COLO829 (cell line): ENCODE measurements around the gene TIMM50.
A peak's percentile ranks its signal among the peaks of the same experiment; 100 is the strongest.
"Not testable (repeated sequence)": the region's sequence is repeated elsewhere in the genome, so short reads cannot be mapped to it uniquely, and the experiment has no call there.

Experiments
- DNase-seq: peaks from one replicate; pipeline ENCODE4 v3.0.0; 2012; ENCODE audit warnings: low spot score

The TIMM50 gene

GRCh38 chr19:39469567-39469966, 11.1 kb upstream of the TIMM50 start:
- DNase-seq = no peak

GRCh38 chr19:39470724-39471339, 9.8 kb upstream of the TIMM50 start:
- no peak for DNase-seq

- no peak for DNase-seq
Measured at GRCh38 chr19:39471756-39472536, 8.7 kb upstream of the TIMM50 start.

- DNase-seq = no peak
Measured at GRCh38 chr19:39472746-39473442, 7.7 kb upstream of the TIMM50 start.

- DNase-seq = no peak
Measured at GRCh38 chr19:39473443-39473960, 7.1 kb upstream of the TIMM50 start.

GRCh38 chr19:39474139-39474620, 6.5 kb upstream of the TIMM50 start:
- DNase-seq = peak; percentile 31

GRCh38 chr19:39475748-39476147, 4.9 kb upstream of the TIMM50 start:
- no peak for DNase-seq

- not testable (repeated sequence) for DNase-seq
Measured at GRCh38 chr19:39479319-39479801, 1.3 kb upstream of the TIMM50 start.

GRCh38 chr19:39479916-39480315, 722 bp upstream of the TIMM50 start:
- no peak for DNase-seq

- DNase-seq = no peak
Measured at GRCh38 chr19:39481229-39481545, 549 bp downstream of the TIMM50 start.

- no peak for DNase-seq
Measured at GRCh38 chr19:39481676-39482075, 1.0 kb downstream of the TIMM50 start.

GRCh38 chr19:39483141-39483540, 2.5 kb downstream of the TIMM50 start:
- DNase-seq = no peak

GRCh38 chr19:39489756-39490155, 9.1 kb downstream of the TIMM50 start:
- DNase-seq = no peak

- DNase-seq = no peak
Measured at GRCh38 chr19:39492225-39492624, 11.6 kb downstream of the TIMM50 start.

GRCh38 chr19:39492788-39493187, 12.2 kb downstream of the TIMM50 start:
- DNase-seq = no peak

- no peak for DNase-seq
Measured at GRCh38 chr19:39494661-39495060, 14.0 kb downstream of the TIMM50 start.

GRCh38 chr19:39496063-39496462, 15.4 kb downstream of the TIMM50 start:
- DNase-seq = no peak

- no peak for DNase-seq
Measured at GRCh38 chr19:39497701-39497995, 17.0 kb downstream of the TIMM50 start.

GRCh38 chr19:39497996-39498797, 17.6 kb downstream of the TIMM50 start:
- no peak for DNase-seq

- no peak for DNase-seq
Measured at GRCh38 chr19:39498798-39499642, 18.4 kb downstream of the TIMM50 start, which contains the start of gene DLL3. Gene DLL3, plus strand, starts transcription at chr19:39498947. Its CDS starts 28 bp downstream, at chr19:39498975.

- no peak for DNase-seq
Measured at GRCh38 chr19:39499932-39500331, 19.3 kb downstream of the TIMM50 start.
